Astrocyte (in vitro differentiated cells and primary cell): Measurements from ENCODE around the gene ATP11A.

Experiments used
- CTCF ChIP-seq: IDR thresholded peaks from 2 replicates; pipeline ENCODE4 v1.5.1; 2011; ENCODE audit warnings: low read depth, mild to moderate bottlenecking, inconsistent platforms, low read length, moderate library complexity; ENCODE audit not compliant: insufficient read depth
- EZH2 ChIP-seq: IDR thresholded peaks from 2 replicates; pipeline ENCODE4 v1.6.1; 2012; ENCODE audit warnings: mild to moderate bottlenecking, low read length, inconsistent platforms; ENCODE audit not compliant: insufficient read depth

GRCh38 chr13:112655913-112656312 lies 33.9 kb upstream of the ATP11A start:
- TF ChIP-seq CTCF (no peak), EZH2 (no peak)
